ENCODE results near the gene MSH5. TPM values are rescaled to one million over a fixed set of nuclear protein-coding genes. Genes with fewer than 3 reads are reported as not detected.

The MSH5 gene
- total and polyA plus RNA-seq, 9 of the 15 experiments (the other 6 are each of a cell fraction or from before 2014, with no cell fraction given): 12.5 to 104 (median 46.6) TPM

DNA sequence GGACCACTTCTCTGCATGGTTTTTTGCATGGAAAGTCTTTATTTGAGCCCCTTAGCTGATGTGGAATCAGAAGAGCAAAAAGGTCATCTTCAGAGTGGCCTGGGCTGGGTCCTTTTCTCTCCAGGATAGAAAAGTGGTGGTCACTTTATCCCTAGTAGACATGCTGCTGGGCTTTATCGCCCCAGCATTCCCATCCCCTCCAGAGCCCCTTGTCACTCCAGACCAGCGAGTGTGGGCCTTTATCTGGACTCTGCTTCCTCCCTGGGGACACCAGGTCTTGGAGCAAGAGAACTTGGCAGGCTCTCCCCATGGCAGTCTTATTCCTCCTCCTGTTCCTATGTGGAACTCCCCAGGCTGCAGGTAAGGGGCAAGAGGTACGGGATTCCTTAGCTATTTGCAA is 33.2 kb upstream of the MSH5 start, which contains the start of gene LY6G6F (continued):
- TF ChIP-seq, protein P1, sequence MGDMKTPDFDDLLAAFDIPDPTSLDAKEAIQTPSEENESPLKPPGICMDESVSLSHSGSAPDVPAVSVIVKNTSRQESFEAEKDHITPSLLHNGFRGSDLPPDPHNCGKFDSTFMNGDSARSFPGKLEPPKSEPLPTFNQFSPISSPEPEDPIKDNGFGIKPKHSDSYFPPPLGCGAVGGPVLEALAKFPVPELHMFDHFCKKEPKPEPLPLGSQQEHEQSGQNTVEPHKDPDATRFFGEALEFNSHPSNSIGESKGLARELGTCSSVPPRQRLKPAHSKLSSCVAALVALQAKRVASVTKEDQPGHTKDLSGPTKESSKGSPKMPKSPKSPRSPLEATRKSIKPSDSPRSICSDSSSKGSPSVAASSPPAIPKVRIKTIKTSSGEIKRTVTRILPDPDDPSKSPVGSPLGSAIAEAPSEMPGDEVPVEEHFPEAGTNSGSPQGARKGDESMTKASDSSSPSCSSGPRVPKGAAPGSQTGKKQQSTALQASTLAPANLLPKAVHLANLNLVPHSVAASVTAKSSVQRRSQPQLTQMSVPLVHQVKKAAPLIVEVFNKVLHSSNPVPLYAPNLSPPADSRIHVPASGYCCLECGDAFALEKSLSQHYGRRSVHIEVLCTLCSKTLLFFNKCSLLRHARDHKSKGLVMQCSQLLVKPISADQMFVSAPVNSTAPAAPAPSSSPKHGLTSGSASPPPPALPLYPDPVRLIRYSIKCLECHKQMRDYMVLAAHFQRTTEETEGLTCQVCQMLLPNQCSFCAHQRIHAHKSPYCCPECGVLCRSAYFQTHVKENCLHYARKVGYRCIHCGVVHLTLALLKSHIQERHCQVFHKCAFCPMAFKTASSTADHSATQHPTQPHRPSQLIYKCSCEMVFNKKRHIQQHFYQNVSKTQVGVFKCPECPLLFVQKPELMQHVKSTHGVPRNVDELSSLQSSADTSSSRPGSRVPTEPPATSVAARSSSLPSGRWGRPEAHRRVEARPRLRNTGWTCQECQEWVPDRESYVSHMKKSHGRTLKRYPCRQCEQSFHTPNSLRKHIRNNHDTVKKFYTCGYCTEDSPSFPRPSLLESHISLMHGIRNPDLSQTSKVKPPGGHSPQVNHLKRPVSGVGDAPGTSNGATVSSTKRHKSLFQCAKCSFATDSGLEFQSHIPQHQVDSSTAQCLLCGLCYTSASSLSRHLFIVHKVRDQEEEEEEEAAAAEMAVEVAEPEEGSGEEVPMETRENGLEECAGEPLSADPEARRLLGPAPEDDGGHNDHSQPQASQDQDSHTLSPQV (IDR thresholded peaks at IDR 0.05): peak; percentile 44; the same call in 1 of the 2 replicates
- TF ChIP-seq ZNF584 (CRISPR knock-in tag; IDR thresholded peaks at IDR 0.05; ENCODE audit: low read depth) (no peak), EP300 (IDR thresholded peaks at IDR 0.05; ENCODE audit: low read length) (peak; percentile 26; the same call in 1 of the 2 replicates), SMAD4 (CRISPR knock-in tag; conservative IDR thresholded peaks at IDR 0.05) (0 out of 2 replicates have a peak, but pooled peaks have one; percentile 9), ZNF347 (CRISPR knock-in tag; IDR thresholded peaks at IDR 0.05; ENCODE audit: low read depth) (no peak), SMAD2 (IDR thresholded peaks at IDR 0.05; ENCODE audit: low read depth, low read length) (no peak), ZC3H11A (IDR thresholded peaks at IDR 0.05; ENCODE audit: low read depth, low read length) (0 out of 2 replicates have a peak, but pooled peaks have one; percentile 24), NR4A1 (CRISPR knock-in tag; IDR thresholded peaks at IDR 0.05) (0 out of 2 replicates have a peak, but pooled peaks have one; percentile 14), NR4A1 (tag; IDR thresholded peaks at IDR 0.05) (0 out of 2 replicates have a peak, but pooled peaks have one; percentile 34), JUND (IDR thresholded peaks at IDR 0.05; ENCODE audit: borderline replicate concordance, low read depth, low read length) (peak; percentile 12; the same call in 1 of the 2 replicates), JUND (tag; IDR thresholded peaks at IDR 0.05; ENCODE audit: borderline replicate concordance, low read depth, low read length) (no peak), SMARCA4 (IDR thresholded peaks at IDR 0.05) (peak; percentile 25; the same call in 1 of the 2 replicates), SRSF7 (optimal IDR thresholded peaks at IDR 0.05; ENCODE audit: low read depth, low read length) (no peak), MIER1 (IDR thresholded peaks at IDR 0.05; ENCODE audit: low read depth) (no peak), NR0B1 (IDR thresholded peaks at IDR 0.05; ENCODE audit: partially characterized antibody) (no peak), CBX3 (IDR thresholded peaks at IDR 0.05; ENCODE audit: borderline replicate concordance in 1 of 2, low read length in 2 of 2) (no peak), STAT5B (CRISPR knock-in tag; IDR thresholded peaks at IDR 0.05) (no peak), MEF2D (tag; conservative IDR thresholded peaks at IDR 0.05; ENCODE audit: low read depth) (0 out of 2 replicates have a peak, but pooled peaks have one; percentile 24), CCAR2 (IDR thresholded peaks at IDR 0.05; ENCODE audit: low read depth, low read length) (no peak), ZFPM2 (CRISPR knock-in tag; IDR thresholded peaks at IDR 0.05) (no peak)
- TF ChIP-seq, protein P2, sequence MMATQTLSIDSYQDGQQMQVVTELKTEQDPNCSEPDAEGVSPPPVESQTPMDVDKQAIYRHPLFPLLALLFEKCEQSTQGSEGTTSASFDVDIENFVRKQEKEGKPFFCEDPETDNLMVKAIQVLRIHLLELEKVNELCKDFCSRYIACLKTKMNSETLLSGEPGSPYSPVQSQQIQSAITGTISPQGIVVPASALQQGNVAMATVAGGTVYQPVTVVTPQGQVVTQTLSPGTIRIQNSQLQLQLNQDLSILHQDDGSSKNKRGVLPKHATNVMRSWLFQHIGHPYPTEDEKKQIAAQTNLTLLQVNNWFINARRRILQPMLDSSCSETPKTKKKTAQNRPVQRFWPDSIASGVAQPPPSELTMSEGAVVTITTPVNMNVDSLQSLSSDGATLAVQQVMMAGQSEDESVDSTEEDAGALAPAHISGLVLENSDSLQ (IDR thresholded peaks at IDR 0.05): peak; percentile 37; the same call in 1 of the 2 replicates
- TF ChIP-seq, protein P3, sequence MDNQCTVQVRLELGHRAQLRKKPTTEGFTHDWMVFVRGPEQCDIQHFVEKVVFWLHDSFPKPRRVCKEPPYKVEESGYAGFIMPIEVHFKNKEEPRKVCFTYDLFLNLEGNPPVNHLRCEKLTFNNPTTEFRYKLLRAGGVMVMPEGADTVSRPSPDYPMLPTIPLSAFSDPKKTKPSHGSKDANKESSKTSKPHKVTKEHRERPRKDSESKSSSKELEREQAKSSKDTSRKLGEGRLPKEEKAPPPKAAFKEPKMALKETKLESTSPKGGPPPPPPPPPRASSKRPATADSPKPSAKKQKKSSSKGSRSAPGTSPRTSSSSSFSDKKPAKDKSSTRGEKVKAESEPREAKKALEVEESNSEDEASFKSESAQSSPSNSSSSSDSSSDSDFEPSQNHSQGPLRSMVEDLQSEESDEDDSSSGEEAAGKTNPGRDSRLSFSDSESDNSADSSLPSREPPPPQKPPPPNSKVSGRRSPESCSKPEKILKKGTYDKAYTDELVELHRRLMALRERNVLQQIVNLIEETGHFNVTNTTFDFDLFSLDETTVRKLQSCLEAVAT (IDR thresholded peaks at IDR 0.05): no peak
